Epithelial cell of esophagus (primary cell): Measurements from ENCODE around the gene NIPAL3.

Source experiments
- DNase-seq: peaks from one replicate; pipeline ENCODE4 v3.0.0; 2010; ENCODE audit warnings: low read depth
- H3K4me3 ChIP-seq: 2 replicates; pipeline ENCODE4 v1.5.1; 2011; ENCODE audit warnings: mild to moderate bottlenecking, low read length, control low read depth
- TF ChIP-seq, protein P1 (sequence below): IDR thresholded peaks from 2 replicates; pipeline ENCODE4 v1.5.1; 2011; ENCODE audit warnings: low read depth, mild to moderate bottlenecking, low read length, control low read depth, inconsistent platforms; ENCODE audit not compliant: insufficient read depth; ENCODE audit errors: missing control alignments

The NIPAL3 gene

GRCh38 chr1:24374891-24375786 lies 40.5 kb upstream of the NIPAL3 start:
- DNase-seq = peak; percentile 87
- no peak overlapping the region for H3K4me3 ChIP-seq
- TF ChIP-seq, protein P1, sequence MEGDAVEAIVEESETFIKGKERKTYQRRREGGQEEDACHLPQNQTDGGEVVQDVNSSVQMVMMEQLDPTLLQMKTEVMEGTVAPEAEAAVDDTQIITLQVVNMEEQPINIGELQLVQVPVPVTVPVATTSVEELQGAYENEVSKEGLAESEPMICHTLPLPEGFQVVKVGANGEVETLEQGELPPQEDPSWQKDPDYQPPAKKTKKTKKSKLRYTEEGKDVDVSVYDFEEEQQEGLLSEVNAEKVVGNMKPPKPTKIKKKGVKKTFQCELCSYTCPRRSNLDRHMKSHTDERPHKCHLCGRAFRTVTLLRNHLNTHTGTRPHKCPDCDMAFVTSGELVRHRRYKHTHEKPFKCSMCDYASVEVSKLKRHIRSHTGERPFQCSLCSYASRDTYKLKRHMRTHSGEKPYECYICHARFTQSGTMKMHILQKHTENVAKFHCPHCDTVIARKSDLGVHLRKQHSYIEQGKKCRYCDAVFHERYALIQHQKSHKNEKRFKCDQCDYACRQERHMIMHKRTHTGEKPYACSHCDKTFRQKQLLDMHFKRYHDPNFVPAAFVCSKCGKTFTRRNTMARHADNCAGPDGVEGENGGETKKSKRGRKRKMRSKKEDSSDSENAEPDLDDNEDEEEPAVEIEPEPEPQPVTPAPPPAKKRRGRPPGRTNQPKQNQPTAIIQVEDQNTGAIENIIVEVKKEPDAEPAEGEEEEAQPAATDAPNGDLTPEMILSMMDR = no peak

- peak; percentile 98 for DNase-seq
- H3K4me3 ChIP-seq = peak overlapping the region; percentile 18
- TF ChIP-seq, protein P1 = peak; percentile 2
These were observed 35.8 kb upstream of the NIPAL3 start for GRCh38 chr1:24379733-24380315.

- TF ChIP-seq, protein P1 = no peak
- no peak overlapping the region for H3K4me3 ChIP-seq
- DNase-seq = no peak
These were observed 35.1 kb upstream of the NIPAL3 start for GRCh38 chr1:24380508-24380907.

DNA sequence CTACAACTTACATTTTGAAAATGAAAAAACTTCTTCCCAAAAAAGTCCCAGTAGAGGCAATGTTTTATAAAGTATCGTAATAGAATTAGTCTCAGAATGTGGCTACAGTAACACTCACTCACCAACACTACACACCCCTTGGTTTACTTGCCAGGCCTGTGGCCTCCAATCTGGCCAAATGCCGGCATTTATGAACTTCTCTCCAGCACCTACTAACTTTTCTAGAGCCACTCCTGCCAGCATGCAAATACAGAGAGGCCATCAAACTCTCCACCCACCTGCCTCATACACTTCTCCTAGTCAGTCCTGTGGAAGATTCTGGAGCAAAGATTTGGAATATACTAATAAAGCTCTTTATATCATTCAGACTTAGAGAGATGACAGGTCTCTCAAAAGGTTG lies 34.3 kb upstream of the NIPAL3 start:
- no peak for DNase-seq
- H3K4me3 ChIP-seq = no peak overlapping the region
- TF ChIP-seq, protein P1 = no peak

- no peak overlapping the region for H3K4me3 ChIP-seq
- peak; percentile 90 for DNase-seq
- TF ChIP-seq, protein P1 = no peak
These were observed 33.4 kb upstream of the NIPAL3 start for GRCh38 chr1:24382165-24382577.

- no peak overlapping the region for H3K4me3 ChIP-seq
- DNase-seq = no peak
- TF ChIP-seq, protein P1 = no peak
These were observed 32.1 kb upstream of the NIPAL3 start for GRCh38 chr1:24383381-24383940.
